CD4-positive, alpha-beta T cell (primary cell): Measurements from ENCODE around the gene SOD3. TPM values are rescaled to one million over a fixed set of nuclear protein-coding genes. Genes with fewer than 3 reads are reported as not detected.

ENCODE experiments used
- ATAC-seq: fragments of 200-7000 bp; cut with Tn5 transposase; one replicate; pipeline ENCODE4 v1.10.0; 2022; ENCODE audit warnings: mild to moderate bottlenecking; ENCODE audit not compliant: poor library complexity
- CTCF ChIA-PET: fragments of 350-600 bp; sonication (Branson Sonifier 250); formaldehyde crosslinking; loops from one replicate; lab custom pipeline; 2021; ENCODE audit warnings: antibody characterized with exemption, inconsistent platforms; lab: Charles Lee
- POLR2A ChIA-PET: fragments of 350-600 bp; sonication (Branson Sonifier 250); formaldehyde crosslinking; loops from one replicate; lab custom pipeline; 2021; ENCODE audit warnings: antibody characterized with exemption, inconsistent platforms; lab: Charles Lee
- DNase-seq, 14 experiments: peaks; one replicate each; pipeline ENCODE4 v3.0.0-alpha.2; 2013 to 2020; ENCODE audit warnings: mixed read lengths in 2 of 14
- H3K27ac ChIP-seq, 2 donors: one replicate each; pipeline versions ENCODE4 v1.5.1 to v1.7.0; 2013; ENCODE audit warnings: low read length in 2 of 2, low read depth in 1 of 2, mild to moderate bottlenecking in 1 of 2
- H3K27me3 ChIP-seq, 2 experiments: 1 replicate in 1 of 2; 2 replicates in 1 of 2; pipeline versions ENCODE4 v1.6.1 to v1.7.0; 2013; ENCODE audit warnings: low read length in 2 of 2, control low read depth in 1 of 2, mild to moderate bottlenecking in 1 of 2, moderate library complexity in 1 of 2; ENCODE audit not compliant: insufficient read depth in 2 of 2, control insufficient read depth in 1 of 2
- H3K36me3 ChIP-seq: one replicate; pipeline ENCODE4 v1.6.1; 2013; ENCODE audit warnings: low read length, control low read depth; ENCODE audit not compliant: insufficient read depth
- H3K4me1 ChIP-seq: one replicate; pipeline ENCODE4 v1.6.1; 2013; ENCODE audit warnings: low read length, control low read depth; ENCODE audit not compliant: insufficient read depth
- H3K4me3 ChIP-seq: one replicate; pipeline ENCODE4 v1.5.1; 2013; ENCODE audit warnings: mild to moderate bottlenecking, low read length, moderate library complexity
- H3K9me3 ChIP-seq, 2 experiments: 1 replicate in 1 of 2; 2 replicates in 1 of 2; pipeline versions ENCODE4 v1.6.1 to v1.7.0; 2013; ENCODE audit warnings: low read length in 2 of 2, mild to moderate bottlenecking in 2 of 2, control low read depth in 1 of 2, moderate library complexity in 1 of 2; ENCODE audit not compliant: control insufficient read depth in 1 of 2, insufficient read depth in 1 of 2
- H3K27ac Mint-ChIP-seq: one replicate; pipeline ENCODE4 v1.8.0; 2020; ENCODE audit warnings: mixed read lengths
- H3K27me3 Mint-ChIP-seq: one replicate; pipeline ENCODE4 v1.8.0; 2021; ENCODE audit warnings: mixed read lengths
- H3K36me3 Mint-ChIP-seq: one replicate; pipeline ENCODE4 v1.8.0; 2021; ENCODE audit warnings: low read depth, mixed read lengths
- H3K4me1 Mint-ChIP-seq: one replicate; pipeline ENCODE4 v1.8.0; 2021; ENCODE audit warnings: low read depth, mixed read lengths
- H3K4me3 Mint-ChIP-seq: one replicate; pipeline ENCODE4 v1.8.0; 2020; ENCODE audit warnings: mild to moderate bottlenecking, mixed read lengths
- H3K9me3 Mint-ChIP-seq: one replicate; pipeline ENCODE4 v1.8.0; 2020; ENCODE audit warnings: mixed read lengths
- CTCF ChIP-seq: fragments of 200-600 bp; IDR thresholded peaks from one replicate; pipeline ENCODE4 v1.8.0; 2022; ENCODE audit warnings: antibody characterized with exemption, mild to moderate bottlenecking
- intact Hi-C, 2 experiments: fragments of 100-400 bp; cut with DNase I in 1 of 2; cut with micrococcal nuclease in 1 of 2; formaldehyde crosslinking; loops; one replicate each; pipeline versions ENCODE4 v1.15.1 to v1.9.0; 2023 to 2025; cut with DNase I, micrococcal nuclease
- total RNA-seq, 174 experiments: library from RNA in 2 of 174; stranded (reverse) in 2 of 174; gene quantifications; one replicate each; pipeline ENCODE4 v1.2.3 and lab custom pipeline; 2021 to 2026

SOD3 gene
- total RNA-seq, 2 experiments from 2014 or later = not detected

DNA sequence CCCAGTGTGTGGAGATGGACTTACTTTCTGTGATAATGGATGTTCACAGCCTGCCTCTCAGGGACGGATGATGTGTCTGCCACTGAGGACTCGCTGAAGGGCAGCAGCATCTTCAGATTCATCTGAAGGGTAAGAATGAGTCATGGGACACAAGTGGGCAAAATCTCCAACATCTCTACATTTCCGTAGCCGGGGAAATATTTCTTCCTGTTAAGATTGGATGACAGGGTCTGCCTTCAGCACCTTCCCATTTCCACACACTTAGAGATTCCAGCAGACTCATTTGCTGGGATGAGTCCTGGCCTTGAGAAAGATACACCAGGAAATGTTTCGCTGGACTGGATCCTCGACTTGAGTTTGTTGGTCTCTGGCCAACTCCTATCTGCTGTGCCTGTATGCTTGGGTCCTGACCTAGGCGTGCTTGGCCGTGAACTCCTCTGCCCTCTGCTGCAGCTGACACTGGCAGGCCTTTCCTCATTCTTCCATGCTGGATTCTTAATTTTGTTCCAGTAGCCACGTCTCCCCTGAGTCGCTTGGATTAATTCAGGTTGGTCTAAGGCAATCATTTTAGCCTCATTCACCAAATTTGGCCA lies 46.5 kb upstream of the SOD3 start:
- no peaks in the 10 kb centered on the region for H3K27me3 ChIP-seq
- peaks cover 6% of the 10 kb centered on the region for H3K27me3 Mint-ChIP-seq
- ChIA-PET CTCF (no interaction called here), POLR2A (no interaction called here)
- H3K27ac ChIP-seq = no peak overlapping the region
- no peak for TF ChIP-seq CTCF
- no peak overlapping the region for H3K4me3 Mint-ChIP-seq
- H3K4me1 Mint-ChIP-seq = no peaks in the 10 kb centered on the region
- H3K4me3 ChIP-seq = no peak overlapping the region
- intact Hi-C loops = no loop called here
- peaks cover 2% of the 10 kb centered on the region for H3K9me3 Mint-ChIP-seq
- no peaks in the 10 kb centered on the region for H3K36me3 Mint-ChIP-seq
- no peak for DNase-seq
- H3K27ac Mint-ChIP-seq = no peak overlapping the region
- H3K4me1 ChIP-seq = no peaks in the 10 kb centered on the region
- ATAC-seq = no peak
- peaks cover 5 to 6% of the 10 kb centered on the region in 2 experiments for H3K9me3 ChIP-seq
- H3K36me3 ChIP-seq = no peaks in the 10 kb centered on the region

- POLR2A ChIA-PET = no interaction called here
- Mint-ChIP-seq H3K27ac (no peak overlapping the region), H3K27me3 (peaks cover 6% of the 10 kb centered on the region), H3K36me3 (no peaks in the 10 kb centered on the region), H3K4me3 (no peak overlapping the region), H3K4me1 (no peaks in the 10 kb centered on the region), H3K9me3 (peaks cover 4% of the 10 kb centered on the region)
- no peak overlapping the region for H3K4me3 ChIP-seq
- no peaks in the 10 kb centered on the region for H3K4me1 ChIP-seq
- intact Hi-C loops = no loop called here
- H3K27ac ChIP-seq = no peak overlapping the region
- no peak for DNase-seq
- CTCF ChIA-PET = no interaction called here
- TF ChIP-seq CTCF = no peak
- no peak for ATAC-seq
- no peaks in the 10 kb centered on the region for H3K36me3 ChIP-seq
- H3K9me3 ChIP-seq = peaks cover 5 to 6% of the 10 kb centered on the region in 2 experiments
- H3K27me3 ChIP-seq = no peaks in the 10 kb centered on the region
Measured at GRCh38 chr4:24750106-24750505, 45.3 kb upstream of the SOD3 start.

- H3K27ac Mint-ChIP-seq = no peak overlapping the region
- no peaks in the 10 kb centered on the region for H3K27me3 ChIP-seq
- H3K4me3 ChIP-seq = no peak overlapping the region
- H3K36me3 ChIP-seq = no peaks in the 10 kb centered on the region
- H3K9me3 ChIP-seq = peaks cover 6 to 12% of the 10 kb centered on the region in 2 experiments
- no peaks in the 10 kb centered on the region for H3K36me3 Mint-ChIP-seq
- intact Hi-C loops = no loop called here
- H3K4me3 Mint-ChIP-seq = no peak overlapping the region
- no peaks in the 10 kb centered on the region for H3K4me1 Mint-ChIP-seq
- POLR2A ChIA-PET = no interaction called here
- no peak overlapping the region for H3K27ac ChIP-seq
- DNase-seq (no peak), ATAC-seq (no peak)
- CTCF ChIA-PET = no interaction called here
- peaks cover 6% of the 10 kb centered on the region for H3K27me3 Mint-ChIP-seq
- peaks cover 15% of the 10 kb centered on the region for H3K9me3 Mint-ChIP-seq
- no peak for TF ChIP-seq CTCF
- no peaks in the 10 kb centered on the region for H3K4me1 ChIP-seq
Measured at GRCh38 chr4:24751926-24752539, 43.3 kb upstream of the SOD3 start.
